Transverse colon (tissue), 4 donors: ENCODE data around the gene AFAP1L2.

ENCODE experiments used
- EP300 ChIP-seq: sonication (generic); formaldehyde crosslinking; IDR thresholded peaks from one replicate; pipeline ENCODE4 v1.6.1; 2017; ENCODE audit warnings: antibody characterized with exemption, low read depth
- POLR2A ChIP-seq: fragments of 450-650 bp; IDR thresholded peaks from one replicate; pipeline ENCODE4 v1.6.1; 2016; ENCODE audit warnings: antibody characterized with exemption, mild to moderate bottlenecking, moderate library complexity
- POLR2AphosphoS5 ChIP-seq, 3 donors: sonication (generic); formaldehyde crosslinking; IDR thresholded peaks; one replicate each; pipeline ENCODE4 v1.6.1; 2016; ENCODE audit warnings: antibody characterized with exemption in 3 of 3
- TF ChIP-seq, protein P1 (sequence below), 5 experiments: fragments of 200-600 bp in 3 of 5; fragments of 450-650 bp in 2 of 5; sonication (generic) in 3 of 5; IDR thresholded peaks; 1 replicate in 2 of 5; 2 replicates in 3 of 5; pipeline ENCODE4 v1.5.1; 2016 to 2017; ENCODE audit warnings: antibody characterized with exemption in 5 of 5, inconsistent platforms in 3 of 5, mild to moderate bottlenecking in 2 of 5, moderate library complexity in 1 of 5

DNA sequence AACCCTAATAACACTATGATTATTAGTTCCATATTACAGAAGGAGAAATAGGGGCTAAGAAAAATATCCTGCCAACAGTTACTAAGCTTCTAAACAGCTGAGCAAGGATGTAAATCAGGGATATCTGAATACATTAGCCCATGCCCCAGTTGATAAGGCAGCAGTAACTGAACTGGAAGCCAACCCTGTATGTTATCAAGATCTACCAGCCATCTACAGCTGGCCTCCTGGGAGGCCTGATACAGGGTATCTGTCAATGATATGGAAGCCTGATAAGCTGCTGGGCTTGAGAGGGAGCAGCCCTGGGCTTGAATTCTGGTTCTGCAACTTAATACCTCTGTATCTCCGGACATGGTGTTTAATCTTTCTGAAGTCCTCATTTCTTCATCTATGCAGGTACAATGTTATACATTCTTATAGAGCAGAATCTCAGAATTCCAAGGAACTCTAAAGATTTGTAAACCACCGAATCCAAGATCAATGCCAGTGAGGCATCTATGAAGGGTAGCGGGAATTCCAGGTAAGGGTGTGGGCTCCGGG is 37.9 kb upstream of the AFAP1L2 start:
- TF ChIP-seq, protein P1, sequence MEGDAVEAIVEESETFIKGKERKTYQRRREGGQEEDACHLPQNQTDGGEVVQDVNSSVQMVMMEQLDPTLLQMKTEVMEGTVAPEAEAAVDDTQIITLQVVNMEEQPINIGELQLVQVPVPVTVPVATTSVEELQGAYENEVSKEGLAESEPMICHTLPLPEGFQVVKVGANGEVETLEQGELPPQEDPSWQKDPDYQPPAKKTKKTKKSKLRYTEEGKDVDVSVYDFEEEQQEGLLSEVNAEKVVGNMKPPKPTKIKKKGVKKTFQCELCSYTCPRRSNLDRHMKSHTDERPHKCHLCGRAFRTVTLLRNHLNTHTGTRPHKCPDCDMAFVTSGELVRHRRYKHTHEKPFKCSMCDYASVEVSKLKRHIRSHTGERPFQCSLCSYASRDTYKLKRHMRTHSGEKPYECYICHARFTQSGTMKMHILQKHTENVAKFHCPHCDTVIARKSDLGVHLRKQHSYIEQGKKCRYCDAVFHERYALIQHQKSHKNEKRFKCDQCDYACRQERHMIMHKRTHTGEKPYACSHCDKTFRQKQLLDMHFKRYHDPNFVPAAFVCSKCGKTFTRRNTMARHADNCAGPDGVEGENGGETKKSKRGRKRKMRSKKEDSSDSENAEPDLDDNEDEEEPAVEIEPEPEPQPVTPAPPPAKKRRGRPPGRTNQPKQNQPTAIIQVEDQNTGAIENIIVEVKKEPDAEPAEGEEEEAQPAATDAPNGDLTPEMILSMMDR (IDR thresholded peaks at IDR 0.05): no peak
- TF ChIP-seq POLR2AphosphoS5 (IDR thresholded peaks at IDR 0.05) (no peak), POLR2A (no peak), EP300 (no peak)
